Activated CD4-positive, alpha-beta T cell treated with anti-CD3 and anti-CD28 coated beads for 36 hours (primary cell): ENCODE data around the gene NAB1. TPM values are rescaled to one million over a fixed set of nuclear protein-coding genes. Genes with fewer than 3 reads are reported as not detected.

Source experiments
- ATAC-seq: fragments of 200-7000 bp; cut with Tn5 transposase; one replicate; pipeline ENCODE4 v1.10.0; 2021; ENCODE audit warnings: mild to moderate bottlenecking, moderate library complexity
- CTCF ChIA-PET: fragments of 350-600 bp; sonication (Branson Sonifier 250); formaldehyde crosslinking; loops from one replicate; lab custom pipeline; 2021; ENCODE audit warnings: antibody characterized with exemption; lab: Charles Lee
- POLR2A ChIA-PET: fragments of 350-600 bp; sonication (Branson Sonifier 250); formaldehyde crosslinking; loops from one replicate; lab custom pipeline; 2021; ENCODE audit warnings: antibody characterized with exemption, inconsistent platforms; lab: Charles Lee
- DNase-seq: peaks from one replicate; pipeline ENCODE4 v3.0.0-alpha.2; 2020
- H3K27ac Mint-ChIP-seq: one replicate; pipeline ENCODE4 v1.8.0; 2021; ENCODE audit warnings: mixed read lengths
- H3K27me3 Mint-ChIP-seq: one replicate; pipeline ENCODE4 v1.8.0; 2021; ENCODE audit warnings: mixed read lengths
- H3K36me3 Mint-ChIP-seq: one replicate; pipeline ENCODE4 v1.8.0; 2021; ENCODE audit warnings: low read depth, mixed read lengths
- H3K4me1 Mint-ChIP-seq: one replicate; pipeline ENCODE4 v1.8.0; 2021; ENCODE audit warnings: mixed read lengths
- H3K4me3 Mint-ChIP-seq: one replicate; pipeline ENCODE4 v1.8.0; 2021; ENCODE audit warnings: mild to moderate bottlenecking, moderate library complexity, mixed read lengths
- H3K9me3 Mint-ChIP-seq: one replicate; pipeline ENCODE4 v1.8.0; 2021; ENCODE audit warnings: low read depth, mixed read lengths
- intact Hi-C, 2 experiments: fragments of 100-400 bp; cut with DNase I in 1 of 2; cut with micrococcal nuclease in 1 of 2; formaldehyde crosslinking; loops; one replicate each; pipeline versions ENCODE4 v1.14.2 to v1.15.1; 2022 to 2024; cut with DNase I, micrococcal nuclease
- total RNA-seq, 2 experiments: library from RNA; stranded (reverse); gene quantifications; one replicate each; pipeline ENCODE4 v1.2.3, GENCODE V29; 2021

The NAB1 gene
- total RNA-seq, 2 experiments from 2014 or later = 41.4 to 43.6 TPM

- Mint-ChIP-seq H3K27ac (peak overlapping the region; percentile 78), H3K27me3 (no peaks in the 10 kb centered on the region), H3K4me1 (peaks cover 79% of the 10 kb centered on the region), H3K36me3 (peaks cover 51% of the 10 kb centered on the region), H3K4me3 (peak overlapping the region; percentile 16), H3K9me3 (no peaks in the 10 kb centered on the region)
- POLR2A ChIA-PET = interaction anchor here (1.0 to 1.2 kb wide), 2 partner anchors 13 to 47 kb away, joined by 3 to 4 read pairs; no protein-coding TSS in a partner anchor
- ATAC-seq (no peak), DNase-seq (no peak)
- CTCF ChIA-PET = interaction anchor here (0.6 to 1.4 kb wide), 5 partner anchors 12 to 169 kb away, joined by 3 to 4 read pairs (median 3); no protein-coding TSS in a partner anchor
- intact Hi-C loops = loop anchor here in 1 of 2 experiments (10.0 kb wide), 1 partner anchor 350 kb away; no protein-coding TSS in a partner anchor
Observed at GRCh38 chr2:190674966-190675650, 26.2 kb downstream of the NAB1 start.

- ChIA-PET CTCF (interaction anchor here (0.5 to 4.7 kb wide), 8 partner anchors 13 to 115 kb away, joined by 3 to 35 read pairs (median 4); no protein-coding TSS in a partner anchor), POLR2A (interaction anchor here (0.6 kb wide), 1 partner anchor 11 kb away, joined by 3 read pairs; no protein-coding TSS in a partner anchor)
- H3K4me3 Mint-ChIP-seq = no peak overlapping the region
- H3K9me3 Mint-ChIP-seq = no peaks in the 10 kb centered on the region
- DNase-seq (no peak), ATAC-seq (no peak)
- intact Hi-C loops = loop anchor here in 1 of 2 experiments (10.0 kb wide), 1 partner anchor 348 kb away; no protein-coding TSS in a partner anchor
- H3K27ac Mint-ChIP-seq = peak overlapping the region; percentile 70
- peaks cover 47% of the 10 kb centered on the region for H3K36me3 Mint-ChIP-seq
- H3K27me3 Mint-ChIP-seq = no peaks in the 10 kb centered on the region
- H3K4me1 Mint-ChIP-seq = peaks cover 78% of the 10 kb centered on the region
Observed at GRCh38 chr2:190677255-190677654, 28.4 kb downstream of the NAB1 start.

- H3K27me3 Mint-ChIP-seq = no peaks in the 10 kb centered on the region
- H3K4me1 Mint-ChIP-seq = peaks cover 68% of the 10 kb centered on the region
- no peaks in the 10 kb centered on the region for H3K9me3 Mint-ChIP-seq
- ChIA-PET POLR2A (interaction anchor here (0.6 to 2.7 kb wide), 18 partner anchors 8 to 1099 kb away, joined by 3 to 65 read pairs (median 4); partner anchors contain the start of genes GLS, NAB1 and NEMP2), CTCF (interaction anchor here (0.5 to 6.6 kb wide), 24 partner anchors 8 to 413 kb away, joined by 3 to 58 read pairs (median 4); partner anchors contain the start of gene NAB1)
- ATAC-seq (peak; percentile 95), DNase-seq (peak; percentile 77)
- H3K27ac Mint-ChIP-seq = peak overlapping the region; percentile 97
- intact Hi-C loops = loop anchor here (1.0 to 10.0 kb wide), 13 partner anchors 17 to 346 kb away; partner anchors contain the start of gene STAT1 (in 1 of the 2)
- H3K36me3 Mint-ChIP-seq = peaks cover 40% of the 10 kb centered on the region
- peak overlapping the region; percentile 36 for H3K4me3 Mint-ChIP-seq
Observed at GRCh38 chr2:190678444-190679162, 29.7 kb downstream of the NAB1 start.

- H3K4me3 Mint-ChIP-seq = peak overlapping the region; percentile 36
- H3K9me3 Mint-ChIP-seq = no peaks in the 10 kb centered on the region
- no peaks in the 10 kb centered on the region for H3K27me3 Mint-ChIP-seq
- peaks cover 33% of the 10 kb centered on the region for H3K36me3 Mint-ChIP-seq
- intact Hi-C loops = loop anchor here (1.0 to 10.0 kb wide), 4 partner anchors 147 to 345 kb away; partner anchors contain the start of gene STAT1 (in 1 of the 2)
- peak overlapping the region; percentile 97 for H3K27ac Mint-ChIP-seq
- ATAC-seq (no peak), DNase-seq (no peak)
- CTCF ChIA-PET = interaction anchor here (0.6 to 6.6 kb wide), 24 partner anchors 12 to 288 kb away, joined by 3 to 58 read pairs (median 5); partner anchors contain the start of gene NAB1
- peaks cover 62% of the 10 kb centered on the region for H3K4me1 Mint-ChIP-seq
- POLR2A ChIA-PET = interaction anchor here (0.6 to 2.7 kb wide), 13 partner anchors 9 to 272 kb away, joined by 3 to 65 read pairs (median 6); partner anchors contain the start of genes GLS, NAB1 and NEMP2
Observed at GRCh38 chr2:190679391-190679790, 30.5 kb downstream of the NAB1 start.

- Mint-ChIP-seq H3K4me1 (peaks cover 56% of the 10 kb centered on the region), H3K9me3 (no peaks in the 10 kb centered on the region), H3K4me3 (peak overlapping the region; percentile 36), H3K27ac (peak overlapping the region; percentile 97), H3K27me3 (no peaks in the 10 kb centered on the region), H3K36me3 (peaks cover 28% of the 10 kb centered on the region)
- intact Hi-C loops = loop anchor here (1.0 to 10.0 kb wide), 4 partner anchors 147 to 345 kb away; partner anchors contain the start of gene STAT1 (in 1 of the 2)
- CTCF ChIA-PET = interaction anchor here (0.6 to 6.6 kb wide), 21 partner anchors 12 to 925 kb away, joined by 3 to 58 read pairs (median 4); no protein-coding TSS in a partner anchor
- DNase-seq = peak; percentile 75
- no peak for ATAC-seq
- POLR2A ChIA-PET = interaction anchor here (0.6 to 2.7 kb wide), 2 partner anchors 10 to 202 kb away, joined by 3 to 26 read pairs; partner anchors contain the start of gene GLS
Observed at GRCh38 chr2:190679813-190680591, 31.1 kb downstream of the NAB1 start.

GRCh38 chr2:190682168-190682567 lies 33.3 kb downstream of the NAB1 start:
- Mint-ChIP-seq H3K36me3 (peaks cover 28% of the 10 kb centered on the region), H3K4me1 (peaks cover 38% of the 10 kb centered on the region), H3K27me3 (no peaks in the 10 kb centered on the region), H3K27ac (no peak overlapping the region), H3K4me3 (no peak overlapping the region), H3K9me3 (no peaks in the 10 kb centered on the region)
- ChIA-PET POLR2A (interaction anchor here (0.6 kb wide), 1 partner anchor 23 kb away, joined by 3 read pairs; no protein-coding TSS in a partner anchor), CTCF (interaction anchor here (1.1 to 6.6 kb wide), 6 partner anchors 10 to 235 kb away, joined by 3 to 58 read pairs (median 6); no protein-coding TSS in a partner anchor)
- no peak for DNase-seq
- no peak for ATAC-seq
- intact Hi-C loops = no loop called here

- POLR2A ChIA-PET = interaction anchor here (0.9 kb wide), 1 partner anchor 37 kb away, joined by 3 read pairs; no protein-coding TSS in a partner anchor
- intact Hi-C loops = no loop called here
- no peaks in the 10 kb centered on the region for H3K9me3 Mint-ChIP-seq
Observed at GRCh38 chr2:190683802-190684201, 34.9 kb downstream of the NAB1 start.

GRCh38 chr2:190684931-190685330 lies 36.0 kb downstream of the NAB1 start:
- H3K27ac Mint-ChIP-seq = no peak overlapping the region
- no peaks in the 10 kb centered on the region for H3K27me3 Mint-ChIP-seq
- H3K36me3 Mint-ChIP-seq = peaks cover 37% of the 10 kb centered on the region
- DNase-seq = no peak
- H3K4me3 Mint-ChIP-seq = no peak overlapping the region
- intact Hi-C loops = no loop called here
- H3K4me1 Mint-ChIP-seq = peaks cover 13% of the 10 kb centered on the region
- no peak for ATAC-seq
- H3K9me3 Mint-ChIP-seq = no peaks in the 10 kb centered on the region
- ChIA-PET POLR2A (no interaction called here), CTCF (no interaction called here)

More at GRCh38 chr2:190683802-190684201, 34.9 kb downstream of the NAB1 start:
- CTCF ChIA-PET = interaction anchor here (0.7 to 6.6 kb wide), 3 partner anchors 8 to 35 kb away, joined by 3 to 58 read pairs (median 6); no protein-coding TSS in a partner anchor
- Mint-ChIP-seq H3K27ac (no peak overlapping the region), H3K4me1 (peaks cover 24% of the 10 kb centered on the region), H3K4me3 (no peak overlapping the region), H3K27me3 (no peaks in the 10 kb centered on the region), H3K36me3 (peaks cover 36% of the 10 kb centered on the region)
- ATAC-seq (no peak), DNase-seq (no peak)

- H3K4me3 Mint-ChIP-seq = no peak overlapping the region
- POLR2A ChIA-PET = no interaction called here
- H3K36me3 Mint-ChIP-seq = peaks cover 37% of the 10 kb centered on the region
- H3K4me1 Mint-ChIP-seq = peaks cover 11% of the 10 kb centered on the region
- H3K9me3 Mint-ChIP-seq = no peaks in the 10 kb centered on the region
- DNase-seq = no peak
- CTCF ChIA-PET = no interaction called here
- intact Hi-C loops = no loop called here
- no peak for ATAC-seq
- no peak overlapping the region for H3K27ac Mint-ChIP-seq
- H3K27me3 Mint-ChIP-seq = no peaks in the 10 kb centered on the region
Observed at GRCh38 chr2:190685333-190685732, 36.5 kb downstream of the NAB1 start.
